Endothelial cell of umbilical vein (primary cell): ENCODE results near the gene POLA1. TPM values are rescaled to one million over a fixed set of nuclear protein-coding genes. Genes with fewer than 3 reads are reported as not detected.
A peak's percentile ranks its signal among the peaks of the same experiment; 100 is the strongest.

ENCODE experiments used
- BruUV-seq: library from RNA; stranded (reverse); fragments of 400-500 nt; replicated peaks from 2 replicates; lab custom pipeline; 2021; lab: Mats Ljungman, UMichigan
- CTCF ChIA-PET: fragments of 300-600, 350-600 bp; sonication (Branson Sonifier 250); formaldehyde crosslinking; loops from one replicate; lab custom pipeline; 2021; ENCODE audit warnings: antibody characterized with exemption, inconsistent platforms; lab: Charles Lee
- POLR2A ChIA-PET: fragments of 300-600, 350-600 bp; sonication (Branson Sonifier 250); formaldehyde crosslinking; loops from one replicate; lab custom pipeline; 2021; ENCODE audit warnings: antibody characterized with exemption, inconsistent platforms; lab: Charles Lee
- DNase-seq: peaks from one replicate; pipeline ENCODE4 v3.0.0-alpha.2; 2011; ENCODE audit warnings: low read depth, low spot score
- FAIRE-seq: peaks from 2 replicates; lab custom pipeline; 2011; peaks lifted over from hg19 to GRCh38; lab: Jason Lieb, UNC
- H2AFZ ChIP-seq: 2 replicates; pipeline ENCODE4 v1.6.0; 2012; ENCODE audit warnings: low read depth, low read length, control low read depth, inconsistent platforms
- H3K27ac ChIP-seq: 2 replicates; pipeline ENCODE4 v1.5.1; 2011; ENCODE audit warnings: low read depth, mild to moderate bottlenecking, control low read depth, low read length, moderate library complexity; ENCODE audit not compliant: insufficient read depth
- H3K27me3 ChIP-seq, 2 experiments: 2 replicates each; pipeline versions ENCODE4 v1.6.0 to v1.6.1; 2011; ENCODE audit warnings: low read length in 2 of 2, mixed read lengths in 1 of 2; ENCODE audit not compliant: control insufficient read depth in 2 of 2, insufficient read depth in 2 of 2
- H3K36me3 ChIP-seq, 2 experiments: 2 replicates in 1 of 2; 3 replicates in 1 of 2; pipeline ENCODE4 v1.5.1; 2011; ENCODE audit warnings: low read length in 2 of 2, mild to moderate bottlenecking in 1 of 2, moderate library complexity in 1 of 2; ENCODE audit not compliant: control insufficient read depth in 2 of 2, insufficient read depth in 2 of 2; ENCODE audit errors: extremely low read depth in 1 of 2
- H3K4me1 ChIP-seq: 3 replicates; pipeline ENCODE4 v1.5.1; 2011; ENCODE audit warnings: mild to moderate bottlenecking, low read length; ENCODE audit not compliant: control insufficient read depth, insufficient read depth; ENCODE audit errors: extremely low read depth
- H3K4me2 ChIP-seq: 2 replicates; pipeline ENCODE4 v1.6.1; 2011; ENCODE audit warnings: low read length, control low read depth, mixed read lengths; ENCODE audit not compliant: insufficient read depth
- H3K4me3 ChIP-seq, 3 experiments: fragments of 200-600 bp in 1 of 3; sonication (generic), shearing (Covaris generic) in 1 of 3; replicated peaks in 1 of 3; 2 replicates each; pipeline ENCODE4 v1.5.1; 2011 to 2016; ENCODE audit warnings: control low read depth in 3 of 3, low read length in 3 of 3, mild to moderate bottlenecking in 2 of 3, inconsistent platforms in 1 of 3, low read depth in 1 of 3, moderate library complexity in 1 of 3; ENCODE audit not compliant: insufficient read depth in 1 of 3
- H3K79me2 ChIP-seq: 2 replicates; pipeline ENCODE4 v1.6.0; 2012; ENCODE audit warnings: low read length, inconsistent platforms; ENCODE audit not compliant: control insufficient read depth, insufficient read depth
- H3K9ac ChIP-seq: replicated peaks from 2 replicates; pipeline ENCODE3; 2011; ENCODE audit warnings: low read length, control low read depth; ENCODE audit not compliant: insufficient read depth; ENCODE audit errors: extremely low read depth
- H3K9me1 ChIP-seq: replicated peaks from 3 replicates; pipeline ENCODE4 v1.6.0; 2011; ENCODE audit warnings: mild to moderate bottlenecking, low read length; ENCODE audit not compliant: control insufficient read depth, insufficient read depth; ENCODE audit errors: extremely low read depth
- H3K9me3 ChIP-seq: replicated peaks from 2 replicates; pipeline ENCODE4 v1.5.1; 2012; ENCODE audit warnings: low read length, inconsistent platforms; ENCODE audit not compliant: control insufficient read depth, insufficient read depth
- H4K20me1 ChIP-seq: replicated peaks from 2 replicates; pipeline ENCODE3; 2011; ENCODE audit warnings: mild to moderate bottlenecking, low read length; ENCODE audit not compliant: control insufficient read depth, insufficient read depth; ENCODE audit errors: extremely low read depth
- CTCF ChIP-seq, 2 donors: IDR thresholded peaks; 1 replicate in 1 of 2; 2 replicates in 1 of 2; pipeline ENCODE4 v1.5.1; 2011; ENCODE audit warnings: low read length in 2 of 2, mild to moderate bottlenecking in 2 of 2, moderate library complexity in 2 of 2, control low read depth in 1 of 2, inconsistent platforms in 1 of 2, low read depth in 1 of 2; ENCODE audit not compliant: insufficient read depth in 1 of 2; ENCODE audit errors: extremely low read depth in 1 of 2
- EZH2 ChIP-seq: IDR thresholded peaks from 2 replicates; pipeline ENCODE4 v1.6.1; 2012; ENCODE audit warnings: borderline replicate concordance, low read depth, mild to moderate bottlenecking, moderate library complexity, low read length, inconsistent platforms; ENCODE audit not compliant: severe bottlenecking
- FOS ChIP-seq: IDR thresholded peaks from 2 replicates; pipeline ENCODE4 v1.6.1; 2011; ENCODE audit warnings: mild to moderate bottlenecking, low read length, moderate library complexity, borderline replicate concordance; ENCODE audit not compliant: insufficient read depth
- GATA2 ChIP-seq: IDR thresholded peaks from 2 replicates; pipeline ENCODE4 v1.7.0; 2011; ENCODE audit warnings: low read depth, mild to moderate bottlenecking, moderate library complexity, mixed read lengths, low read length; ENCODE audit not compliant: insufficient read length, insufficient read depth
- MAX ChIP-seq: IDR thresholded peaks from 2 replicates; pipeline ENCODE4 v1.6.1; 2011; ENCODE audit not compliant: insufficient read depth, insufficient read length
- POLR2A ChIP-seq: IDR thresholded peaks from 2 replicates; pipeline ENCODE4 v1.6.1; 2012; ENCODE audit warnings: low read depth, mild to moderate bottlenecking, control low read depth, low read length
- POLR2AphosphoS5 ChIP-seq: IDR thresholded peaks from 2 replicates; pipeline ENCODE4 v1.6.1; 2012; ENCODE audit warnings: low read depth, mild to moderate bottlenecking, control low read depth, low read length, moderate library complexity; ENCODE audit not compliant: insufficient read depth
- dilution Hi-C: fragments of 300-500 bp; cut with MboI; formaldehyde crosslinking; loops from one replicate; pipeline ENCODE4 v1.15.0; 2019; ENCODE audit warnings: low sequenced_read_pairs; ENCODE audit not compliant: extremely low pct_ligation_motif_present
- intact Hi-C: fragments of 100-400 bp; cut with micrococcal nuclease; formaldehyde crosslinking; loops from one replicate; pipeline ENCODE4 v1.10.0; 2022
- polyA plus RNA-seq, 4 experiments: library from polyadenylated mRNA; depleted of rRNA in 3 of 4; stranded (reverse) in 3 of 4; unstranded in 1 of 4; fragments of >200 nt; gene quantifications; 2 replicates each; pipeline versions ENCODE4 v1.2.1 to v1.2.3, GENCODE V29; 2011 to 2012; ENCODE audit warnings: missing spikeins in 1 of 4
- total RNA-seq: library from RNA; stranded (reverse); gene quantifications from 2 replicates; pipeline ENCODE4 v1.2.3, GENCODE V29; 2021

POLA1 gene
- total and polyA plus RNA-seq, 2 donors (not counting 3 experiments of a cell fraction or from before 2014, with no cell fraction given), result 1.8 to 18.6 TPM

- no peak within 1 kb of the TSS for H3K27ac ChIP-seq
- peaks cover 2% of the 10 kb centered on the region for H3K4me1 ChIP-seq
- peak; percentile 31 for DNase-seq
- CTCF ChIA-PET, result interaction anchor here (1.3 to 1.4 kb wide), 2 partner anchors 174 to 177 kb away, joined by 3 to 5 read pairs; no protein-coding TSS in a partner anchor
- intact Hi-C loops (no loop called here), dilution Hi-C loops (no loop called here)
- no TSS peak for BruUV-seq
- no peaks in the 10 kb centered on the region for H3K36me3 ChIP-seq
- H3K9ac ChIP-seq, result no peak within 1 kb of the TSS
- H3K9me3 ChIP-seq, result no peaks in the 10 kb centered on the region
- no peak within 1 kb of the TSS for H3K4me3 ChIP-seq
- H4K20me1 ChIP-seq, result no peaks in the 10 kb centered on the region
- POLR2A ChIA-PET, result no interaction called here
- peaks cover 72 to 93% of the 10 kb centered on the region in 2 experiments for H3K27me3 ChIP-seq
- peak; percentile 68 for FAIRE-seq
- TF ChIP-seq POLR2AphosphoS5, result no peak
- no peak for TF ChIP-seq GATA2
- TF ChIP-seq CTCF (IDR thresholded peaks at IDR 0.05; ENCODE audit: extremely low read depth in 1 of 2, insufficient read depth in 1 of 2, low read depth in 1 of 2, low read length in 2 of 2), result no peak
- peak; percentile 47 for TF ChIP-seq MAX
- peak; percentile 59 for TF ChIP-seq EZH2
- no peak for TF ChIP-seq POLR2A
- no peak for TF ChIP-seq FOS
- no peak within 1 kb of the TSS for H2AFZ ChIP-seq
- H3K4me2 ChIP-seq, result no peak within 1 kb of the TSS
- H3K9me1 ChIP-seq, result no peaks in the 10 kb centered on the region
- no peaks in the 10 kb centered on the region for H3K79me2 ChIP-seq
Observed at GRCh38 chrX:25015486-25016360, 322.0 kb downstream of the POLA1 start, which contains the start of gene ARX. TSS of gene ARX (minus strand) at chrX:25015965. CDS start at chrX:25015737, 228 bp downstream.
